Ovary (tissue), 3 donors: ENCODE measurements around the gene U2AF1L4.

Source experiments
- POLR2A ChIP-seq: fragments of 450-650 bp; IDR thresholded peaks from one replicate; pipeline ENCODE4 v1.6.1; 2017; ENCODE audit warnings: antibody characterized with exemption, mild to moderate bottlenecking, moderate library complexity
- TF ChIP-seq, protein P1 (sequence below), 3 donors: fragments of 450-650 bp in 2 of 3; fragments of 200-600 bp in 1 of 3; IDR thresholded peaks; one replicate each; pipeline versions ENCODE4 v1.5.1 to v1.8.0; 2016 to 2022; ENCODE audit warnings: antibody characterized with exemption in 3 of 3, mild to moderate bottlenecking in 1 of 3
- donor health status: DM: no; HTN: no; CAD: no.

GRCh38 chr19:35759697-35760096 is 14.5 kb upstream of the U2AF1L4 start:
- TF ChIP-seq POLR2A: no peak
- TF ChIP-seq, protein P1, sequence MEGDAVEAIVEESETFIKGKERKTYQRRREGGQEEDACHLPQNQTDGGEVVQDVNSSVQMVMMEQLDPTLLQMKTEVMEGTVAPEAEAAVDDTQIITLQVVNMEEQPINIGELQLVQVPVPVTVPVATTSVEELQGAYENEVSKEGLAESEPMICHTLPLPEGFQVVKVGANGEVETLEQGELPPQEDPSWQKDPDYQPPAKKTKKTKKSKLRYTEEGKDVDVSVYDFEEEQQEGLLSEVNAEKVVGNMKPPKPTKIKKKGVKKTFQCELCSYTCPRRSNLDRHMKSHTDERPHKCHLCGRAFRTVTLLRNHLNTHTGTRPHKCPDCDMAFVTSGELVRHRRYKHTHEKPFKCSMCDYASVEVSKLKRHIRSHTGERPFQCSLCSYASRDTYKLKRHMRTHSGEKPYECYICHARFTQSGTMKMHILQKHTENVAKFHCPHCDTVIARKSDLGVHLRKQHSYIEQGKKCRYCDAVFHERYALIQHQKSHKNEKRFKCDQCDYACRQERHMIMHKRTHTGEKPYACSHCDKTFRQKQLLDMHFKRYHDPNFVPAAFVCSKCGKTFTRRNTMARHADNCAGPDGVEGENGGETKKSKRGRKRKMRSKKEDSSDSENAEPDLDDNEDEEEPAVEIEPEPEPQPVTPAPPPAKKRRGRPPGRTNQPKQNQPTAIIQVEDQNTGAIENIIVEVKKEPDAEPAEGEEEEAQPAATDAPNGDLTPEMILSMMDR (IDR thresholded peaks at IDR 0.05): no peak
